ENCODE data around the gene VAMP5. TPM values are rescaled to one million over a fixed set of nuclear protein-coding genes. Genes with fewer than 3 reads are reported as not detected.
A peak's percentile ranks its signal among the peaks of the same experiment; 100 is the strongest.

Gene VAMP5
- total RNA-seq, 1 donor from 2014 or later: 42.5 TPM

- no peak for DNase-seq (ENCODE audit: extremely low spot score in 2 of 2)
- intact Hi-C loops (cut with DNase I): loop anchor here (1.0 kb wide), 1 partner anchor 18 kb away; no protein-coding TSS in a partner anchor
- H3K9me3 ChIP-seq: no peaks in the 10 kb centered on the region
- peak overlapping the region; percentile 27 for H3K27ac ChIP-seq
- H3K4me1 ChIP-seq: peaks cover 60% of the 10 kb centered on the region
- TF ChIP-seq POLR2A (IDR thresholded peaks at IDR 0.05): no peak
- H3K27me3 ChIP-seq: no peaks in the 10 kb centered on the region
- H3K4me3 ChIP-seq: no peak overlapping the region
- H3K36me3 ChIP-seq: no peaks in the 10 kb centered on the region
Observed at GRCh38 chr2:85582492-85582891, 1.7 kb upstream of the VAMP5 start.

GRCh38 chr2:85583667-85584353 lies 421 bp upstream of the VAMP5 start:
- Histone ChIP-seq H3K27me3 (no peaks in the 10 kb centered on the region), H3K4me3 (peak overlapping the region; percentile 54 to 78), H3K36me3 (no peaks in the 10 kb centered on the region), H3K9me3 (no peaks in the 10 kb centered on the region), H3K27ac (peak overlapping the region; percentile 95), H3K4me1 (peaks cover 62% of the 10 kb centered on the region)
- DNase-seq (ENCODE audit: extremely low spot score in 2 of 2): no peak
- intact Hi-C loops (cut with DNase I): no loop called here
- TF ChIP-seq POLR2A (IDR thresholded peaks at IDR 0.05) (no peak), CTCF (IDR thresholded peaks at IDR 0.05) (no peak), POLR2AphosphoS5 (IDR thresholded peaks at IDR 0.05; ENCODE audit: insufficient read depth in 1 of 2, low read depth in 1 of 2) (no peak)

- no peaks in the 10 kb centered on the region for H3K9me3 ChIP-seq
- DNase-seq (ENCODE audit: extremely low spot score in 2 of 2): no peak
- H3K27ac ChIP-seq: peak overlapping the region; percentile 95
- intact Hi-C loops (cut with DNase I): no loop called here
- TF ChIP-seq CTCF (IDR thresholded peaks at IDR 0.05): no peak
- TF ChIP-seq POLR2A (IDR thresholded peaks at IDR 0.05): no peak
- TF ChIP-seq POLR2AphosphoS5 (IDR thresholded peaks at IDR 0.05; ENCODE audit: insufficient read depth in 1 of 2, low read depth in 1 of 2): peak; percentile 54 to 81
- no peaks in the 10 kb centered on the region for H3K36me3 ChIP-seq
- no peaks in the 10 kb centered on the region for H3K27me3 ChIP-seq
- H3K4me3 ChIP-seq: peak overlapping the region; percentile 54 to 78
- peaks cover 62% of the 10 kb centered on the region for H3K4me1 ChIP-seq
Observed at GRCh38 chr2:85584857-85585780, 888 bp downstream of the VAMP5 start.

GRCh38 chr2:85585781-85586105 lies 1.5 kb downstream of the VAMP5 start:
- TF ChIP-seq POLR2AphosphoS5 (IDR thresholded peaks at IDR 0.05; ENCODE audit: insufficient read depth in 1 of 2, low read depth in 1 of 2) (no peak), POLR2A (IDR thresholded peaks at IDR 0.05) (no peak)
- intact Hi-C loops (cut with DNase I): no loop called here
- H3K27me3 ChIP-seq: no peaks in the 10 kb centered on the region
- DNase-seq (ENCODE audit: extremely low spot score in 2 of 2): no peak
- no peaks in the 10 kb centered on the region for H3K9me3 ChIP-seq
- no peaks in the 10 kb centered on the region for H3K36me3 ChIP-seq
- peak overlapping the region; percentile 54 to 78 for H3K4me3 ChIP-seq
- H3K4me1 ChIP-seq: peaks cover 65% of the 10 kb centered on the region
- H3K27ac ChIP-seq: peak overlapping the region; percentile 95

- Histone ChIP-seq H3K27me3 (no peaks in the 10 kb centered on the region), H3K27ac (peak overlapping the region; percentile 28), H3K4me3 (no peak overlapping the region), H3K36me3 (no peaks in the 10 kb centered on the region), H3K9me3 (no peaks in the 10 kb centered on the region), H3K4me1 (peaks cover 80% of the 10 kb centered on the region)
- DNase-seq (ENCODE audit: extremely low spot score in 2 of 2): no peak
- intact Hi-C loops (cut with DNase I): no loop called here
- no peak for TF ChIP-seq POLR2A (IDR thresholded peaks at IDR 0.05)
- TF ChIP-seq CTCF (IDR thresholded peaks at IDR 0.05): no peak
- TF ChIP-seq POLR2AphosphoS5 (IDR thresholded peaks at IDR 0.05; ENCODE audit: insufficient read depth in 1 of 2, low read depth in 1 of 2): no peak
Observed at GRCh38 chr2:85588236-85588635, 4.0 kb downstream of the VAMP5 start.

Measured in vagina (tissue), 2 donors.